H7 (cell line): ENCODE measurements around the gene ALG1L2. TPM values are rescaled to one million over a fixed set of nuclear protein-coding genes. Genes with fewer than 3 reads are reported as not detected.
"Not testable (repeated sequence)": the region's sequence is repeated elsewhere in the genome, so short reads cannot be mapped to it uniquely, and the experiment has no call there.

Experiments
- DNase-seq: peaks from one replicate; pipeline ENCODE4 v3.0.0; 2012
- H3K27me3 ChIP-seq: 2 replicates; pipeline ENCODE4 v1.6.0; 2011; ENCODE audit warnings: mild to moderate bottlenecking, low read length; ENCODE audit not compliant: control insufficient read depth, insufficient read depth
- H3K36me3 ChIP-seq: replicated peaks from 2 replicates; pipeline ENCODE4 v1.5.1; 2011; ENCODE audit warnings: low read length; ENCODE audit not compliant: control insufficient read depth, insufficient read depth
- H3K4me3 ChIP-seq: 2 replicates; pipeline ENCODE4 v1.5.1; 2011; ENCODE audit warnings: low read depth, mild to moderate bottlenecking, control low read depth, low read length, moderate library complexity; ENCODE audit not compliant: insufficient read depth
- total RNA-seq: library from RNA; depleted of rRNA; stranded (reverse); fragments of >200 nt; shearing (Covaris generic); gene quantifications from 2 replicates; pipeline ENCODE4 v1.2.3, GENCODE V29; 2014; rRNA removed

The ALG1L2 gene
- 1.3 and 1.7 TPM in 2 replicates for total RNA-seq

GRCh38 chr3:130081351-130081881 lies at the start of gene ALG1L2:
Gene ALG1L2, plus strand, starts transcription at chr3:130081831. Its CDS starts 186 bp downstream, at chr3:130082017.
- H3K36me3 ChIP-seq = no peaks in the 10 kb centered on the region
- DNase-seq = no peak
- no peak within 1 kb of the TSS for H3K4me3 ChIP-seq
- H3K27me3 ChIP-seq = no peaks in the 10 kb centered on the region

GRCh38 chr3:130037126-130037815 lies 44.4 kb upstream of the ALG1L2 start:
- DNase-seq, H3K36me3 ChIP-seq, H3K27me3 ChIP-seq, H3K4me3 ChIP-seq: not testable (repeated sequence)

GRCh38 chr3:130042736-130043135 lies 38.9 kb upstream of the ALG1L2 start:
- not testable (repeated sequence) for H3K27me3 ChIP-seq, H3K36me3 ChIP-seq, H3K4me3 ChIP-seq, DNase-seq

GRCh38 chr3:130043658-130044057 lies 38.0 kb upstream of the ALG1L2 start:
- not testable (repeated sequence) for DNase-seq, H3K4me3 ChIP-seq, H3K36me3 ChIP-seq, H3K27me3 ChIP-seq

- no peaks in the 10 kb centered on the region for H3K36me3 ChIP-seq
- no peak overlapping the region for H3K4me3 ChIP-seq
- H3K27me3 ChIP-seq = no peaks in the 10 kb centered on the region
- DNase-seq = no peak
Observed at GRCh38 chr3:130044370-130044769, 37.3 kb upstream of the ALG1L2 start.

- no peak for DNase-seq
- no peaks in the 10 kb centered on the region for H3K27me3 ChIP-seq
- no peaks in the 10 kb centered on the region for H3K36me3 ChIP-seq
- no peak overlapping the region for H3K4me3 ChIP-seq
Observed at GRCh38 chr3:130048726-130049125, 32.9 kb upstream of the ALG1L2 start.

- DNase-seq, H3K27me3 ChIP-seq, H3K4me3 ChIP-seq, H3K36me3 ChIP-seq: not testable (repeated sequence)
Observed at GRCh38 chr3:130052366-130052765, 29.3 kb upstream of the ALG1L2 start.

GRCh38 chr3:130052965-130053364 lies 28.7 kb upstream of the ALG1L2 start:
- H3K27me3 ChIP-seq, DNase-seq, H3K36me3 ChIP-seq, H3K4me3 ChIP-seq: not testable (repeated sequence)

- H3K27me3 ChIP-seq, H3K36me3 ChIP-seq, H3K4me3 ChIP-seq, DNase-seq: not testable (repeated sequence)
Observed at GRCh38 chr3:130057536-130058266, 23.9 kb upstream of the ALG1L2 start.

GRCh38 chr3:130058267-130058657 lies 23.4 kb upstream of the ALG1L2 start:
- DNase-seq, H3K36me3 ChIP-seq, H3K4me3 ChIP-seq, H3K27me3 ChIP-seq: not testable (repeated sequence)

- H3K4me3 ChIP-seq, DNase-seq, H3K36me3 ChIP-seq, H3K27me3 ChIP-seq: not testable (repeated sequence)
Observed at GRCh38 chr3:130058716-130059115, 22.9 kb upstream of the ALG1L2 start.

GRCh38 chr3:130059162-130059561 lies 22.5 kb upstream of the ALG1L2 start:
- not testable (repeated sequence) for DNase-seq, H3K36me3 ChIP-seq, H3K27me3 ChIP-seq
- H3K4me3 ChIP-seq = peak overlapping the region; percentile 11; the same call in 1 of the 2 replicates

- no peak for DNase-seq
- Histone ChIP-seq H3K27me3 (no peaks in the 10 kb centered on the region), H3K36me3 (no peaks in the 10 kb centered on the region), H3K4me3 (no peak overlapping the region)
Observed at GRCh38 chr3:130073582-130073981, 8.0 kb upstream of the ALG1L2 start.

- Histone ChIP-seq H3K27me3 (no peaks in the 10 kb centered on the region), H3K36me3 (no peaks in the 10 kb centered on the region), H3K4me3 (no peak overlapping the region)
- no peak for DNase-seq
Observed at GRCh38 chr3:130077636-130078035, 4.0 kb upstream of the ALG1L2 start.
